ENCODE results near the gene PAPOLA.

Gene PAPOLA

DNA sequence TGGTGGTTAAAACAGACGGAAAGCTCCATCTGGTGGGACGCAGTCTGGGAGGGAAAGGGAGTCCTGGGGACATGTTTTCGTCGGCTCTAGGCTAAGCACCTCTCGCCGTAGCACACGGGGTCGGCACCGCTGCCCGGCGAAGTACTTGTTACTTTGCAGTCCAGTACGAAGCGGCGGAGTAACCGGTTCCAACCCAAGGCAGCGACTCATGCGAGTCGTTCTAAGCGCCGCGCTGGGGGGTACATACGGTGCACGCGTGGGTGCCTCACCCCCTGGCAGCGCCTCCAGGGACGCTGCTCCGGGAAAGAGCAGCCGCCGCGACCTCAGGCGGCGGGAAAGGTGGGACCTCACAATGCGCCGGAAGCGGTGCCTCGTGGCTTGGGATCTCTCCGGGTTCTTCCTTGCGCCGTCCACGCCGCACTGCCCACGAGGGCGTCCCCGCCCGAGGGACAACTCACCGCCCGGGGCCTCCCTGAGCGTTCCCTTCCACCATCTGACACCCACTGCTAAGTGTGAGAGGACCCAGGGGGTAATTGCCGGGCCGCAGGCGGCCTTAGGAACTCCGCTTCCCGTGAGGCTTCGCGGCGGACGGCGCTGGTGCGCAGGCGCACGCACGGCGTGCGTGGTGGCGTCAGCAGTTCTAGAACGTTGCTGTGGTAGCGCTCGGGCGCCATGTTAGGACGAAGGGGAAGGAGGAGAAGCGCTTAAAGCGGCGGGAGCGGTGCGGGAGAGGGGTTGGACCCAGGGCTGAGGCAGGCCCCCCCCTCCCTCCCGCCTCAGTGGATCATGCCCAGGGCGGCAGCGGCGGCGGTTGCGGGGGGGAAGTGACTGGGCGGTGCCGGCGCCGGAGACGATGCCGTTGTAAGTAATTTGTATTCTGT lies at the start of gene PAPOLA (continued):
- TF ChIP-seq ZNF768 (tag by site-specific recombination; IDR thresholded peaks at IDR 0.05) (no peak), ZNF214 (tag by site-specific recombination; IDR thresholded peaks at IDR 0.05; ENCODE audit: borderline replicate concordance) (no peak), ZNF501 (tag by site-specific recombination; IDR thresholded peaks at IDR 0.05) (peak; percentile 86; the same call in 1 of the 2 replicates), ZIC2 (tag by site-specific recombination; IDR thresholded peaks at IDR 0.05) (peak; percentile 95), ZNF521 (tag by site-specific recombination; IDR thresholded peaks at IDR 0.05) (no peak), ZBTB10 (tag by site-specific recombination; IDR thresholded peaks at IDR 0.05) (no peak; the same call in 1 of the 2 replicates), MYNN (tag by site-specific recombination; IDR thresholded peaks at IDR 0.05; ENCODE audit: borderline replicate concordance) (no peak), ZNF548 (tag by site-specific recombination; IDR thresholded peaks at IDR 0.05) (no peak), TRIM28 (IDR thresholded peaks at IDR 0.05; ENCODE audit: borderline replicate concordance, low read length) (no peak), SCRT2 (tag by site-specific recombination; IDR thresholded peaks at IDR 0.05) (peak; percentile 67), ZNF623 (tag by site-specific recombination; IDR thresholded peaks at IDR 0.05) (no peak), ZNF585B (tag by site-specific recombination; IDR thresholded peaks at IDR 0.05) (no peak), ZNF16 (tag by site-specific recombination; IDR thresholded peaks at IDR 0.05; ENCODE audit: low read depth) (no peak), ZNF133 (tag by site-specific recombination; IDR thresholded peaks at IDR 0.05) (no peak), SALL2 (tag by site-specific recombination; IDR thresholded peaks at IDR 0.05; ENCODE audit: borderline replicate concordance) (no peak), KLF7 (tag by site-specific recombination; IDR thresholded peaks at IDR 0.05; ENCODE audit: borderline replicate concordance) (no peak), ZNF580 (tag by site-specific recombination; IDR thresholded peaks at IDR 0.05) (no peak), ZNF211 (tag by site-specific recombination; IDR thresholded peaks at IDR 0.05; ENCODE audit: low read depth) (no peak), BCL11A (tag by site-specific recombination; IDR thresholded peaks at IDR 0.05; ENCODE audit: low read depth) (no peak), GLI4 (tag by site-specific recombination; IDR thresholded peaks at IDR 0.05) (no peak), ZNF707 (tag by site-specific recombination; IDR thresholded peaks at IDR 0.05) (no peak), ZNF335 (tag by site-specific recombination; conservative IDR thresholded peaks at IDR 0.05) (peak; percentile 97), ZNF391 (tag by site-specific recombination; IDR thresholded peaks at IDR 0.05; ENCODE audit: borderline replicate concordance, low read depth) (no peak), ZNF202 (tag by site-specific recombination; IDR thresholded peaks at IDR 0.05; ENCODE audit: borderline replicate concordance) (no peak), ZNF121 (tag by site-specific recombination; IDR thresholded peaks at IDR 0.05) (no peak), ZNF24 (tag by site-specific recombination; IDR thresholded peaks at IDR 0.05) (peak; percentile 39; the same call in 1 of the 2 replicates), HIC1 (tag by site-specific recombination; IDR thresholded peaks at IDR 0.05) (peak; percentile 93)
- TF ChIP-seq, protein P1, sequence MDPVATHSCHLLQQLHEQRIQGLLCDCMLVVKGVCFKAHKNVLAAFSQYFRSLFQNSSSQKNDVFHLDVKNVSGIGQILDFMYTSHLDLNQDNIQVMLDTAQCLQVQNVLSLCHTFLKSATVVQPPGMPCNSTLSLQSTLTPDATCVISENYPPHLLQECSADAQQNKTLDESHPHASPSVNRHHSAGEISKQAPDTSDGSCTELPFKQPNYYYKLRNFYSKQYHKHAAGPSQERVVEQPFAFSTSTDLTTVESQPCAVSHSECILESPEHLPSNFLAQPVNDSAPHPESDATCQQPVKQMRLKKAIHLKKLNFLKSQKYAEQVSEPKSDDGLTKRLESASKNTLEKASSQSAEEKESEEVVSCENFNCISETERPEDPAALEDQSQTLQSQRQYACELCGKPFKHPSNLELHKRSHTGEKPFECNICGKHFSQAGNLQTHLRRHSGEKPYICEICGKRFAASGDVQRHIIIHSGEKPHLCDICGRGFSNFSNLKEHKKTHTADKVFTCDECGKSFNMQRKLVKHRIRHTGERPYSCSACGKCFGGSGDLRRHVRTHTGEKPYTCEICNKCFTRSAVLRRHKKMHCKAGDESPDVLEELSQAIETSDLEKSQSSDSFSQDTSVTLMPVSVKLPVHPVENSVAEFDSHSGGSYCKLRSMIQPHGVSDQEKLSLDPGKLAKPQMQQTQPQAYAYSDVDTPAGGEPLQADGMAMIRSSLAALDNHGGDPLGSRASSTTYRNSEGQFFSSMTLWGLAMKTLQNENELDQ (tag by site-specific recombination; IDR thresholded peaks at IDR 0.05; ENCODE audit: low read depth) = no peak
- TF ChIP-seq, protein P2, sequence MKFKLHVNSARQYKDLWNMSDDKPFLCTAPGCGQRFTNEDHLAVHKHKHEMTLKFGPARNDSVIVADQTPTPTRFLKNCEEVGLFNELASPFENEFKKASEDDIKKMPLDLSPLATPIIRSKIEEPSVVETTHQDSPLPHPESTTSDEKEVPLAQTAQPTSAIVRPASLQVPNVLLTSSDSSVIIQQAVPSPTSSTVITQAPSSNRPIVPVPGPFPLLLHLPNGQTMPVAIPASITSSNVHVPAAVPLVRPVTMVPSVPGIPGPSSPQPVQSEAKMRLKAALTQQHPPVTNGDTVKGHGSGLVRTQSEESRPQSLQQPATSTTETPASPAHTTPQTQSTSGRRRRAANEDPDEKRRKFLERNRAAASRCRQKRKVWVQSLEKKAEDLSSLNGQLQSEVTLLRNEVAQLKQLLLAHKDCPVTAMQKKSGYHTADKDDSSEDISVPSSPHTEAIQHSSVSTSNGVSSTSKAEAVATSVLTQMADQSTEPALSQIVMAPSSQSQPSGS (tag by site-specific recombination; IDR thresholded peaks at IDR 0.05; ENCODE audit: low read depth) = no peak

Data from HEK293 (cell line).